ENCODE data around the gene KISS1R.
"Not testable (repeated sequence)": the region's sequence is repeated elsewhere in the genome, so short reads cannot be mapped to it uniquely, and the experiment has no call there.

KISS1R gene

GRCh38 chr19:873561-874041 is 43.5 kb upstream of the KISS1R start:
- Histone ChIP-seq H3K27me3 (ENCODE audit: control insufficient read depth, insufficient read depth, low read length) (no peaks in the 10 kb centered on the region), H3K4me1 (ENCODE audit: control insufficient read depth, insufficient read depth, low read length) (no peaks in the 10 kb centered on the region), H3K27ac (ENCODE audit: low read depth, low read length) (no peak overlapping the region), H3K4me3 (ENCODE audit: low read depth, low read length) (no peak overlapping the region), H3K9me3 (ENCODE audit: control insufficient read depth, insufficient read depth, low read length) (no peaks in the 10 kb centered on the region), H3K9ac (ENCODE audit: low read depth, low read length) (no peak overlapping the region), H3K36me3 (ENCODE audit: control insufficient read depth, insufficient read depth, low read length) (peaks cover 40% of the 10 kb centered on the region)

GRCh38 chr19:875265-875879 is 41.8 kb upstream of the KISS1R start:
- Histone ChIP-seq H3K9me3 (ENCODE audit: control insufficient read depth, insufficient read depth, low read length) (no peaks in the 10 kb centered on the region), H3K27ac (ENCODE audit: low read depth, low read length) (no peak overlapping the region), H3K36me3 (ENCODE audit: control insufficient read depth, insufficient read depth, low read length) (peaks cover 29% of the 10 kb centered on the region), H3K4me3 (ENCODE audit: low read depth, low read length) (no peak overlapping the region), H3K27me3 (ENCODE audit: control insufficient read depth, insufficient read depth, low read length) (no peaks in the 10 kb centered on the region), H3K9ac (ENCODE audit: low read depth, low read length) (no peak overlapping the region), H3K4me1 (ENCODE audit: control insufficient read depth, insufficient read depth, low read length) (no peaks in the 10 kb centered on the region)

- H3K9me3 ChIP-seq (ENCODE audit: control insufficient read depth, insufficient read depth, low read length), result no peaks in the 10 kb centered on the region
- H3K27ac ChIP-seq (ENCODE audit: low read depth, low read length), result no peak overlapping the region
- no peak overlapping the region for H3K4me3 ChIP-seq (ENCODE audit: low read depth, low read length)
- H3K9ac ChIP-seq (ENCODE audit: low read depth, low read length), result no peak overlapping the region
- H3K27me3 ChIP-seq (ENCODE audit: control insufficient read depth, insufficient read depth, low read length), result no peaks in the 10 kb centered on the region
- H3K4me1 ChIP-seq (ENCODE audit: control insufficient read depth, insufficient read depth, low read length), result no peaks in the 10 kb centered on the region
- H3K36me3 ChIP-seq (ENCODE audit: control insufficient read depth, insufficient read depth, low read length), result peaks cover 30% of the 10 kb centered on the region
Observed at GRCh38 chr19:876089-876488, 41.0 kb upstream of the KISS1R start.

- Histone ChIP-seq H3K4me1 (ENCODE audit: control insufficient read depth, insufficient read depth, low read length) (no peaks in the 10 kb centered on the region), H3K9me3 (ENCODE audit: control insufficient read depth, insufficient read depth, low read length) (no peaks in the 10 kb centered on the region), H3K4me3 (ENCODE audit: low read depth, low read length) (no peak overlapping the region), H3K27me3 (ENCODE audit: control insufficient read depth, insufficient read depth, low read length) (no peaks in the 10 kb centered on the region), H3K9ac (ENCODE audit: low read depth, low read length) (no peak overlapping the region), H3K36me3 (ENCODE audit: control insufficient read depth, insufficient read depth, low read length) (peaks cover 37% of the 10 kb centered on the region), H3K27ac (ENCODE audit: low read depth, low read length) (no peak overlapping the region)
Observed at GRCh38 chr19:876780-877314, 40.3 kb upstream of the KISS1R start.

GRCh38 chr19:877992-878660 is 39.0 kb upstream of the KISS1R start:
- H3K36me3 ChIP-seq (ENCODE audit: control insufficient read depth, insufficient read depth, low read length), result peaks cover 46% of the 10 kb centered on the region
- H3K27me3 ChIP-seq (ENCODE audit: control insufficient read depth, insufficient read depth, low read length); H3K9me3 ChIP-seq (ENCODE audit: control insufficient read depth, insufficient read depth, low read length); H3K9ac ChIP-seq (ENCODE audit: low read depth, low read length); H3K27ac ChIP-seq (ENCODE audit: low read depth, low read length); H3K4me1 ChIP-seq (ENCODE audit: control insufficient read depth, insufficient read depth, low read length); H3K4me3 ChIP-seq (ENCODE audit: low read depth, low read length): not testable (repeated sequence)

GRCh38 chr19:878751-879561 is 38.2 kb upstream of the KISS1R start:
- not testable (repeated sequence) for H3K9ac ChIP-seq (ENCODE audit: low read depth, low read length); H3K9me3 ChIP-seq (ENCODE audit: control insufficient read depth, insufficient read depth, low read length); H3K27me3 ChIP-seq (ENCODE audit: control insufficient read depth, insufficient read depth, low read length); H3K27ac ChIP-seq (ENCODE audit: low read depth, low read length); H3K4me3 ChIP-seq (ENCODE audit: low read depth, low read length); H3K4me1 ChIP-seq (ENCODE audit: control insufficient read depth, insufficient read depth, low read length)
- H3K36me3 ChIP-seq (ENCODE audit: control insufficient read depth, insufficient read depth, low read length), result peaks cover 50% of the 10 kb centered on the region

- Histone ChIP-seq H3K9me3 (ENCODE audit: control insufficient read depth, insufficient read depth, low read length) (no peaks in the 10 kb centered on the region), H3K27ac (ENCODE audit: low read depth, low read length) (no peak overlapping the region), H3K4me1 (ENCODE audit: control insufficient read depth, insufficient read depth, low read length) (no peaks in the 10 kb centered on the region), H3K4me3 (ENCODE audit: low read depth, low read length) (no peak overlapping the region), H3K9ac (ENCODE audit: low read depth, low read length) (no peak overlapping the region), H3K27me3 (ENCODE audit: control insufficient read depth, insufficient read depth, low read length) (no peaks in the 10 kb centered on the region), H3K36me3 (ENCODE audit: control insufficient read depth, insufficient read depth, low read length) (peaks cover 51% of the 10 kb centered on the region)
Observed at GRCh38 chr19:879711-880438, 37.3 kb upstream of the KISS1R start.

GRCh38 chr19:881385-882071 is 35.6 kb upstream of the KISS1R start:
- Histone ChIP-seq H3K9ac (ENCODE audit: low read depth, low read length) (no peak overlapping the region), H3K27me3 (ENCODE audit: control insufficient read depth, insufficient read depth, low read length) (no peaks in the 10 kb centered on the region), H3K36me3 (ENCODE audit: control insufficient read depth, insufficient read depth, low read length) (peaks cover 49% of the 10 kb centered on the region), H3K9me3 (ENCODE audit: control insufficient read depth, insufficient read depth, low read length) (no peaks in the 10 kb centered on the region), H3K27ac (ENCODE audit: low read depth, low read length) (no peak overlapping the region), H3K4me1 (ENCODE audit: control insufficient read depth, insufficient read depth, low read length) (no peaks in the 10 kb centered on the region), H3K4me3 (ENCODE audit: low read depth, low read length) (no peak overlapping the region)

GRCh38 chr19:882871-883497 is 34.1 kb upstream of the KISS1R start:
- Histone ChIP-seq H3K9ac (ENCODE audit: low read depth, low read length) (no peak overlapping the region), H3K4me3 (ENCODE audit: low read depth, low read length) (no peak overlapping the region), H3K36me3 (ENCODE audit: control insufficient read depth, insufficient read depth, low read length) (peaks cover 48% of the 10 kb centered on the region), H3K27me3 (ENCODE audit: control insufficient read depth, insufficient read depth, low read length) (no peaks in the 10 kb centered on the region), H3K27ac (ENCODE audit: low read depth, low read length) (no peak overlapping the region), H3K9me3 (ENCODE audit: control insufficient read depth, insufficient read depth, low read length) (no peaks in the 10 kb centered on the region), H3K4me1 (ENCODE audit: control insufficient read depth, insufficient read depth, low read length) (no peaks in the 10 kb centered on the region)

- Histone ChIP-seq H3K4me1 (ENCODE audit: control insufficient read depth, insufficient read depth, low read length) (no peaks in the 10 kb centered on the region), H3K4me3 (ENCODE audit: low read depth, low read length) (no peak overlapping the region), H3K36me3 (ENCODE audit: control insufficient read depth, insufficient read depth, low read length) (peaks cover 52% of the 10 kb centered on the region)
Observed at GRCh38 chr19:883661-884211, 33.4 kb upstream of the KISS1R start.

More at GRCh38 chr19:883661-884211, 33.4 kb upstream of the KISS1R start:
- Histone ChIP-seq H3K9me3 (ENCODE audit: control insufficient read depth, insufficient read depth, low read length) (no peaks in the 10 kb centered on the region), H3K27ac (ENCODE audit: low read depth, low read length) (no peak overlapping the region), H3K9ac (ENCODE audit: low read depth, low read length) (no peak overlapping the region), H3K27me3 (ENCODE audit: control insufficient read depth, insufficient read depth, low read length) (no peaks in the 10 kb centered on the region)

All from HUES48 (cell line).